Measurements from ENCODE around the gene FAM83F.

DNA sequence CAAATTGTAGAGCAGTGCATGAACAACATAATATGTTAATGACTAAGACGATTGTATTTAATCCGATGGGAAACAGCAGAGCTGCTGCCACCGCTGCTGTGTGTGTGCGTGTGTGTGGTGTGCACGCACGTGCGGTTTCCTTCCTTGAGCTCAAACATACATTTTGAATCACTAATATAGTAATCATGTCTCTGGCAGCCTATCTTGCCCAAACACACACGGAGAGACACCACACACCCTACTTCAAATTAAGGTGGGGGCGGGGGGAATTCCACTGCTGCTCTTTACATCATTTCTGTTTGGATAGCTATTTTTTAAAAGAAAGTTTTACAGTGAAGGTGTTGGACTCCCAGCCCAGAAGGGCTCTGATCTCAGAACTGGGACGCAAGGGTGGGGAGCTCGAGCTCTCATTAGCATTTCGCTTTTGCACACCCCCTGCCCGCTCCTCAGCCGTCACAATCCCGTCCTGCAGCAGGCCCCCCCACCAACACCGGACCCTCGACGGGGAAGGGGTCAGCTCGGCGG is 651 bp upstream of the FAM83F start:
- TF ChIP-seq CREB1 (IDR thresholded peaks at IDR 0.05; ENCODE audit: low read depth), result no peak
- no peak for TF ChIP-seq NR2C2 (IDR thresholded peaks at IDR 0.05; ENCODE audit: borderline replicate concordance, control insufficient read depth, insufficient read length, low read depth)
- TF ChIP-seq MTA3 (IDR thresholded peaks at IDR 0.05; ENCODE audit: borderline replicate concordance, low read length), result no peak
- TF ChIP-seq TCF12 (IDR thresholded peaks at IDR 0.05; ENCODE audit: low read depth, low read length), result no peak
- no peak for TF ChIP-seq SP1 (IDR thresholded peaks at IDR 0.05; ENCODE audit: low read depth, low read length)
- TF ChIP-seq, protein P1, sequence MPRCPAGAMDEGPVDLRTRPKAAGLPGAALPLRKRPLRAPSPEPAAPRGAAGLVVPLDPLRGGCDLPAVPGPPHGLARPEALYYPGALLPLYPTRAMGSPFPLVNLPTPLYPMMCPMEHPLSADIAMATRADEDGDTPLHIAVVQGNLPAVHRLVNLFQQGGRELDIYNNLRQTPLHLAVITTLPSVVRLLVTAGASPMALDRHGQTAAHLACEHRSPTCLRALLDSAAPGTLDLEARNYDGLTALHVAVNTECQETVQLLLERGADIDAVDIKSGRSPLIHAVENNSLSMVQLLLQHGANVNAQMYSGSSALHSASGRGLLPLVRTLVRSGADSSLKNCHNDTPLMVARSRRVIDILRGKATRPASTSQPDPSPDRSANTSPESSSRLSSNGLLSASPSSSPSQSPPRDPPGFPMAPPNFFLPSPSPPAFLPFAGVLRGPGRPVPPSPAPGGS (IDR thresholded peaks at IDR 0.05; ENCODE audit: borderline replicate concordance, insufficient read depth, low read depth, low read length, poor library complexity, severe bottlenecking), result no peak
- no peak for TF ChIP-seq TAF1 (IDR thresholded peaks at IDR 0.05; ENCODE audit: borderline replicate concordance, low read depth, low read length)
- TF ChIP-seq, protein P2, sequence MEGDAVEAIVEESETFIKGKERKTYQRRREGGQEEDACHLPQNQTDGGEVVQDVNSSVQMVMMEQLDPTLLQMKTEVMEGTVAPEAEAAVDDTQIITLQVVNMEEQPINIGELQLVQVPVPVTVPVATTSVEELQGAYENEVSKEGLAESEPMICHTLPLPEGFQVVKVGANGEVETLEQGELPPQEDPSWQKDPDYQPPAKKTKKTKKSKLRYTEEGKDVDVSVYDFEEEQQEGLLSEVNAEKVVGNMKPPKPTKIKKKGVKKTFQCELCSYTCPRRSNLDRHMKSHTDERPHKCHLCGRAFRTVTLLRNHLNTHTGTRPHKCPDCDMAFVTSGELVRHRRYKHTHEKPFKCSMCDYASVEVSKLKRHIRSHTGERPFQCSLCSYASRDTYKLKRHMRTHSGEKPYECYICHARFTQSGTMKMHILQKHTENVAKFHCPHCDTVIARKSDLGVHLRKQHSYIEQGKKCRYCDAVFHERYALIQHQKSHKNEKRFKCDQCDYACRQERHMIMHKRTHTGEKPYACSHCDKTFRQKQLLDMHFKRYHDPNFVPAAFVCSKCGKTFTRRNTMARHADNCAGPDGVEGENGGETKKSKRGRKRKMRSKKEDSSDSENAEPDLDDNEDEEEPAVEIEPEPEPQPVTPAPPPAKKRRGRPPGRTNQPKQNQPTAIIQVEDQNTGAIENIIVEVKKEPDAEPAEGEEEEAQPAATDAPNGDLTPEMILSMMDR (IDR thresholded peaks at IDR 0.05 in 2 of 3, conservative IDR thresholded peaks at IDR 0.05 in 1 of 3; ENCODE audit: control insufficient read depth in 2 of 3, extremely low read depth in 1 of 3, insufficient read depth in 1 of 3, low read depth in 3 of 3, low read length in 3 of 3), result no peak
- TF ChIP-seq, protein P3, sequence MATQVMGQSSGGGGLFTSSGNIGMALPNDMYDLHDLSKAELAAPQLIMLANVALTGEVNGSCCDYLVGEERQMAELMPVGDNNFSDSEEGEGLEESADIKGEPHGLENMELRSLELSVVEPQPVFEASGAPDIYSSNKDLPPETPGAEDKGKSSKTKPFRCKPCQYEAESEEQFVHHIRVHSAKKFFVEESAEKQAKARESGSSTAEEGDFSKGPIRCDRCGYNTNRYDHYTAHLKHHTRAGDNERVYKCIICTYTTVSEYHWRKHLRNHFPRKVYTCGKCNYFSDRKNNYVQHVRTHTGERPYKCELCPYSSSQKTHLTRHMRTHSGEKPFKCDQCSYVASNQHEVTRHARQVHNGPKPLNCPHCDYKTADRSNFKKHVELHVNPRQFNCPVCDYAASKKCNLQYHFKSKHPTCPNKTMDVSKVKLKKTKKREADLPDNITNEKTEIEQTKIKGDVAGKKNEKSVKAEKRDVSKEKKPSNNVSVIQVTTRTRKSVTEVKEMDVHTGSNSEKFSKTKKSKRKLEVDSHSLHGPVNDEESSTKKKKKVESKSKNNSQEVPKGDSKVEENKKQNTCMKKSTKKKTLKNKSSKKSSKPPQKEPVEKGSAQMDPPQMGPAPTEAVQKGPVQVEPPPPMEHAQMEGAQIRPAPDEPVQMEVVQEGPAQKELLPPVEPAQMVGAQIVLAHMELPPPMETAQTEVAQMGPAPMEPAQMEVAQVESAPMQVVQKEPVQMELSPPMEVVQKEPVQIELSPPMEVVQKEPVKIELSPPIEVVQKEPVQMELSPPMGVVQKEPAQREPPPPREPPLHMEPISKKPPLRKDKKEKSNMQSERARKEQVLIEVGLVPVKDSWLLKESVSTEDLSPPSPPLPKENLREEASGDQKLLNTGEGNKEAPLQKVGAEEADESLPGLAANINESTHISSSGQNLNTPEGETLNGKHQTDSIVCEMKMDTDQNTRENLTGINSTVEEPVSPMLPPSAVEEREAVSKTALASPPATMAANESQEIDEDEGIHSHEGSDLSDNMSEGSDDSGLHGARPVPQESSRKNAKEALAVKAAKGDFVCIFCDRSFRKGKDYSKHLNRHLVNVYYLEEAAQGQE (IDR thresholded peaks at IDR 0.05; ENCODE audit: low read depth, low read length), result no peak
- TF ChIP-seq, protein P4, sequence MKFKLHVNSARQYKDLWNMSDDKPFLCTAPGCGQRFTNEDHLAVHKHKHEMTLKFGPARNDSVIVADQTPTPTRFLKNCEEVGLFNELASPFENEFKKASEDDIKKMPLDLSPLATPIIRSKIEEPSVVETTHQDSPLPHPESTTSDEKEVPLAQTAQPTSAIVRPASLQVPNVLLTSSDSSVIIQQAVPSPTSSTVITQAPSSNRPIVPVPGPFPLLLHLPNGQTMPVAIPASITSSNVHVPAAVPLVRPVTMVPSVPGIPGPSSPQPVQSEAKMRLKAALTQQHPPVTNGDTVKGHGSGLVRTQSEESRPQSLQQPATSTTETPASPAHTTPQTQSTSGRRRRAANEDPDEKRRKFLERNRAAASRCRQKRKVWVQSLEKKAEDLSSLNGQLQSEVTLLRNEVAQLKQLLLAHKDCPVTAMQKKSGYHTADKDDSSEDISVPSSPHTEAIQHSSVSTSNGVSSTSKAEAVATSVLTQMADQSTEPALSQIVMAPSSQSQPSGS (IDR thresholded peaks at IDR 0.05; ENCODE audit: low read length), result no peak
- TF ChIP-seq, protein P5, sequence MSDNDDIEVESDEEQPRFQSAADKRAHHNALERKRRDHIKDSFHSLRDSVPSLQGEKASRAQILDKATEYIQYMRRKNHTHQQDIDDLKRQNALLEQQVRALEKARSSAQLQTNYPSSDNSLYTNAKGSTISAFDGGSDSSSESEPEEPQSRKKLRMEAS (IDR thresholded peaks at IDR 0.05; ENCODE audit: low read depth, low read length), result no peak
- TF ChIP-seq ZNF384 (IDR thresholded peaks at IDR 0.05; ENCODE audit: borderline replicate concordance, low read depth, low read length), result no peak
- TF ChIP-seq SIN3A (IDR thresholded peaks at IDR 0.05; ENCODE audit: low read depth, low read length), result no peak

Measured in GM12878 (cell line).